ENCODE data around the gene FGF12.

DNA sequence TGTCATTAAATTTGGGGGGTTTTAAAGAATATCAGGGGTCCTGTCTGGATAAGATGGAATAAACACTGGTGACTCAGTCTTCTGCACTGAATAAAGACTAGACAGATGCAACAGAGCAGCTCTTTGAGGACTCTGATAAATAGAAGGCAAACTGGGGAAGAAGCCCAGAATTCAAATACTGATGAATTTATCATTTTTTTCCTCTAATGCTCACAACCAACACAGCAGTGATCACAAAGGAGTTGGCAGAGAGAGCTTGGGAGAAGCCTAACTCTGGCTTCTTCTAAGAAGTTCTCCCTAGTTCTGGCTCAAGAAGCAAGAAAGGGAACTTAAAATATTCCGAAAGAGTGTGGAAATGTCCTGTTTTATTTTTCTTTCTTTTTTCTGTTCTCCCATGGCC, 597.8 kb downstream of the FGF12 start:
- TF ChIP-seq, protein P1, sequence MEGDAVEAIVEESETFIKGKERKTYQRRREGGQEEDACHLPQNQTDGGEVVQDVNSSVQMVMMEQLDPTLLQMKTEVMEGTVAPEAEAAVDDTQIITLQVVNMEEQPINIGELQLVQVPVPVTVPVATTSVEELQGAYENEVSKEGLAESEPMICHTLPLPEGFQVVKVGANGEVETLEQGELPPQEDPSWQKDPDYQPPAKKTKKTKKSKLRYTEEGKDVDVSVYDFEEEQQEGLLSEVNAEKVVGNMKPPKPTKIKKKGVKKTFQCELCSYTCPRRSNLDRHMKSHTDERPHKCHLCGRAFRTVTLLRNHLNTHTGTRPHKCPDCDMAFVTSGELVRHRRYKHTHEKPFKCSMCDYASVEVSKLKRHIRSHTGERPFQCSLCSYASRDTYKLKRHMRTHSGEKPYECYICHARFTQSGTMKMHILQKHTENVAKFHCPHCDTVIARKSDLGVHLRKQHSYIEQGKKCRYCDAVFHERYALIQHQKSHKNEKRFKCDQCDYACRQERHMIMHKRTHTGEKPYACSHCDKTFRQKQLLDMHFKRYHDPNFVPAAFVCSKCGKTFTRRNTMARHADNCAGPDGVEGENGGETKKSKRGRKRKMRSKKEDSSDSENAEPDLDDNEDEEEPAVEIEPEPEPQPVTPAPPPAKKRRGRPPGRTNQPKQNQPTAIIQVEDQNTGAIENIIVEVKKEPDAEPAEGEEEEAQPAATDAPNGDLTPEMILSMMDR (IDR thresholded peaks at IDR 0.05), result no peak
- no peak for TF ChIP-seq POLR2A (IDR thresholded peaks at IDR 0.05)
